Mesenteric fat pad (tissue), 1 donor: ENCODE results near the gene C2. TPM values are rescaled to one million over a fixed set of nuclear protein-coding genes. Genes with fewer than 3 reads are reported as not detected.

Experiments
- DNase-seq: peaks from one replicate; pipeline ENCODE4 v3.0.0-alpha.2; 2020; ENCODE audit warnings: low spot score
- total RNA-seq: library from RNA; stranded (reverse); fragmentation: NEBNext Ultra II Directional; extraction: Animal tissue kit (Norgen Biotek cat#: 25700); gene quantifications from one replicate; pipeline ENCODE4 v1.2.1, GENCODE V29; 2021
- donor health status: DM: yes; HTN: yes; CAD: no.

C2 gene
- total RNA-seq, 1 donor from 2014 or later: 60.8 TPM

DNA sequence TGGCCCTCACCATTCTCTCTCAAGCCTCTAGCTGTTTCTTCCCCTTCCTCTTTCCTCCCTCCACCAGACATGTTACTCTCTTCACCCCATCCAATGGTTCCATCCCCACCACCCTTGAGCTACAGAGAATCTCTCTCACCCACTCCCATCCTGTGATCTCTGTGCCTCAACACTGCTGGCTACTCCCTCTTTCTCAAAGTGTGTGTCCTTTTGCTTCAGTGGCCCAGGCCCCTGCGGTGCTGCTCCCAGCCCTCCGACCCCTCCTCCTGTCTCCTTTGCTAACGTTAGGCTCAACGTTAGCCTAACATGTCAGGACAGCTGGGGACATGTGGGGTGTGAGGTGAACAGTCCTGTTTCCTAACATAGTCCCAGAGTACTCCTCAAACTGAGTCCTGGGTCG is 25.4 kb downstream of the C2 start:
- no peak for DNase-seq

DNA sequence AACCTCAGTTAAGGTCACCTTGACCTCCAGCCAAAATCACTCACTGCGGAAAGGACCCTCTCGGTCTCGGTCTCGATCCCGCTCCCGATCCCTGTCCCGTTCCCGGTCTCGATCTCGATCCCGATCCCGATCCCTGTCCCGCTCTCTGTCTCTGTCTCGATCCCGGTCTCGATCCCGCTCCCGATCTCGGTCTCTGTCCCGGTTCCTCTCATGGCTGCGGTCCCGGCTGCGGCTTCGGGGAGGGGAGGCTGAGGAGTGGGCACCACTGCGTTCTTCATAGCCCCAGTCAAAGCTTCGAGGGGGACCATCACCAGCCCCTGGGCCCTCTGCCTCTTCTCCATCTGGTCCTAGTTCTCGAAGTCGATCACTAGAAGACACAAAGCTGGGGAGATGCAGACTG is 27.0 kb downstream of the C2 start:
- no peak for DNase-seq

DNA sequence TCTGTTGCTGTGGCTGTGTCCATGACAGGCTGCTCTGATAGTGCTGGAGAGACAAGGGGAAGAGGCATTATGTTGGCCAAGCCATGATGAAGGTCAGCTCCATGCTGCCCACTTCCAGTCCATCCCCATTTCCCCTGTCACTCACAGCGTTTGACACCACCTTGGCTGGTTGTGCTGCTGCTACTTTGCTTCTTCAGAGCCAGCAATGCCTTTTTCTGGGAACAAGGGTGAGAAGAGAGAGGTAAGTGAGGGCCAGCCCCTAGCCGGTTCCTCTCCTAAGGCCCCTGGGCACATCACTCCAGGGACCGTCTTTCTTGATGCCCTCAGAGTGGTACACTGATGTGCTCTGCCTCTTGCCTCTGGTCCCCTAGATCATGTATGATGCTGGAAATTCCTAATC is 29.3 kb downstream of the C2 start:
- DNase-seq: no peak

DNA sequence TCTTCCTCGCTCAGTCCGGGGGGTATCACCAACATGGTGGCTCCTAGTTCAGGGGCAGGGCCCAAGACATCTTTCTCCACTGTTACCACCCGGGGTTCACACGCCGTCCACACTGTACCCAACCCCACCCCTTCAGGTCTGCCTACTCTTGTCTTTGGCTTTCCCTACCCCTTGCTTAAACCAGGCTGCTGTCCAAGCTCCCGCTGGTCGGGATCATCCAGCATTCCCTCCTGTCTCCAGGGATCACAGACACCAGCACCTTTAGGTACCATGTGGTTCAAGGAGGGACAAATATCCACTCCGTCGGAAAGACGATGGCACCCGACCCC is 30.9 kb downstream of the C2 start:
- DNase-seq: no peak

DNA sequence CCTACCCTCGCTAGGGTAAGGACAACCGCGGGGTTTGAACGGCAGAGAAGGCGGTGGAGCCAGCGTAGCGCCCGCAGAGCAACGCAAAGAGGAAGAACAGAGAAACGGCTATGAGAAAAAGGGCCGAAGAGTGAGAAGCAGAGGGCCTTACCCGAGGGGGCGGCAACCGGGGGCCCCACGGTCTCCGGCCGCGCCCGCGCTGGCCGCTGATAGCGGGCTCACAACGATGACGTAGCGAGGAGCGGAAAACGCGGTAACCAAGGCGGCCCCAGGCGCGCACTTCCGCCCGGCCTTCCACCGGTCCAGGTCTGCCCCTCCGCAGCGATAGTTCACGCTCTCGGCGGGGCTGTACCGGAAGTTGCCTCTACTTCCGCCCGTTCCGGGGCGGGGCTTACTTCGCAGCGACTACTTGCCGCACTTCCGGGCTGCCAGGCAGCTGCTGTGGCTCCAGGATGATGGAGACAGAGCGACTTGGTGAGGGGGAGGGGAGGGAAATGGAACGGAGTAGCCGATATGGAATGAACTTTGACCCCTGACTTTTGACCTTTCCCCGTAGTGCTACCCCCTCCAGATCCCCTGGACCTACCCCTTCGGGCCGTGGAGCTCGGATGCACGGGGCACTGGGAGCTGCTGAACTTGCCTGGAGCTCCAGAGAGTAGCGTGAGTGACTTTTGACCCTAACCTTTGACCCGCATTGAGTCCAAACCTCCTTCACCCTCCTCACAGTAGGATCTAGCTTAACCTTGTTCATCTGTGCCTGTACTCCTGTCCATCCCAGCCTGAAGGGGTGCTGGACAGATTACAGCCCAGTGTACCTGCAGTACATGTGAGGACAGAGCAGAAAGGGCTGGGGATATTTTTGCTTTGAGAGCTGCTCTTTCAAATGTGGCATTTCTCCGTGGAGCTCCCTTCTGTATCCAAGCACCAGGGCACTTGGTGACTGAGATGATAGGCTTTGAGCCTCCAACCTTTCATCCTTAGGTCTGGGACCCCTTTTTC is 31.5 kb downstream of the C2 start, which contains the start of the genes NELFE and SKIC2:
Gene NELFE (minus strand): TSS at position 231 of the 999 bp plus-strand sequence. CDS start 525 bp downstream, outside the sequence.
Gene SKIC2 (plus strand): TSS at position 435 of the 999 bp plus-strand sequence. CDS start 18 bp downstream, at position 453.
- peak; percentile 100 for DNase-seq

DNA sequence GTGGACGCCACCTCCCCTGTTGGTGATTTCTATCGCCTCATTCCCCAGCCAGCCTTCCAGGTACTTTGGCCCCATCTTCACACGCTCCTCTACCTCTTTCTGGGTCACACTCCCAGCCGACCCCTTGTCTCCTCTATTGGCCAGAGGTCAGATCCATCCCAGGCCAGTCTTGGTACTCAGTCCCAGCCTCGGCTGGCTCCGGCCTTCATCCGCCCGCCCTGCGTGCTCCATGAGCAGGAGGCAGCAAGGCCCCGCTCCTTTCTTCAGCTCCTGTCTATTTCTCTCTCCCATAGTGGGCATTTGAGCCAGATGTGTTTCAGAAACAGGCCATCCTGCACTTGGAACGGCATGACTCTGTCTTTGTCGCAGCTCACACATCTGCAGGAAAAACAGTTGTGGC is 34.1 kb downstream of the C2 start:
- no peak for DNase-seq

DNA sequence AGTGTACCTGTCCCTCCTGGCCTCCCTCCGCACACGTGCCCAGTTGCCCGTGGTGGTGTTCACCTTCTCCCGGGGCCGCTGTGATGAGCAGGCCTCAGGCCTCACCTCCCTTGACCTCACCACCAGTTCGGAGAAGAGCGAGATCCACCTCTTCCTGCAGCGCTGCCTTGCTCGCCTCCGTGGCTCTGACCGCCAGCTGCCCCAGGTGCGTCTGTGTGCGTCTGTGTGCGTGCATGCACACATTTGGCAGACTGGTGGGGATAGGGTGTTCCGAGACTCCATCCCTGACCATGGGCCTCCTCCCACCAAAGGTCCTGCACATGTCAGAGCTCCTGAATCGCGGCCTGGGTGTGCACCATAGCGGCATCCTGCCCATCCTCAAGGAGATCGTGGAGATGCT is 36.4 kb downstream of the C2 start:
- DNase-seq: no peak

DNA sequence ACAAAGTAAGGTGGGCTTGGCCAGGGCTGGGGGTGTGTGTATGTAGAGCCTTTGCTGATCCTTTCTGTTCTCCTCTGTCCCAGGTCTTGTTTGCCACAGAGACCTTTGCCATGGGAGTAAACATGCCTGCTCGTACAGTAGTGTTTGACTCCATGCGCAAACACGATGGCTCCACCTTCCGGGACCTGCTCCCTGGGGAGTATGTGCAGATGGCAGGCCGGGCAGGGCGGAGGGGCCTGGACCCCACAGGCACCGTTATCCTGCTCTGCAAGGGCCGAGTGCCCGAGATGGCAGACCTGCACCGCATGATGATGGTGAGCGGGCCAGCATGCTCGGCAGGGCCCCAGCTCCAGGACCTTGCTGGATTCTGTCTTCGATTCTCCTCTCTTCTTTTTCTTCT is 38.2 kb downstream of the C2 start:
- DNase-seq: no peak

DNA sequence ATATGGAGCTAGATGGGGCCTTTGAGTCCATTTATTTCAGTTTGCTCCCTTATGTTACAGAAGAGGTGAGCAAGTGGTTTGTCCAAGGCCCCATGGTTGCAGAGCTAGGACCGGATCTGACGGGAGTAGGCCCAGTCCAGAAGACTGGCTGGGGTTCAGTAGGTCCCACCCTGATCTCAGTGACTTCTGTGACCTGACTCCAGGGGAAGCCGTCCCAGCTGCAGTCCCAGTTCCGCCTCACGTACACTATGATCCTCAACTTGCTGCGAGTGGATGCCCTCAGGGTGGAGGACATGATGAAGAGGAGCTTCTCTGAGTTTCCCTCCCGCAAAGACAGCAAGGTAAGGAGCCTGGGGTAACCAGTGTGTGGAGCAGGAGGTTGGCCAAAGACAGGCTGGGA is 39.0 kb downstream of the C2 start:
- no peak for DNase-seq

DNA sequence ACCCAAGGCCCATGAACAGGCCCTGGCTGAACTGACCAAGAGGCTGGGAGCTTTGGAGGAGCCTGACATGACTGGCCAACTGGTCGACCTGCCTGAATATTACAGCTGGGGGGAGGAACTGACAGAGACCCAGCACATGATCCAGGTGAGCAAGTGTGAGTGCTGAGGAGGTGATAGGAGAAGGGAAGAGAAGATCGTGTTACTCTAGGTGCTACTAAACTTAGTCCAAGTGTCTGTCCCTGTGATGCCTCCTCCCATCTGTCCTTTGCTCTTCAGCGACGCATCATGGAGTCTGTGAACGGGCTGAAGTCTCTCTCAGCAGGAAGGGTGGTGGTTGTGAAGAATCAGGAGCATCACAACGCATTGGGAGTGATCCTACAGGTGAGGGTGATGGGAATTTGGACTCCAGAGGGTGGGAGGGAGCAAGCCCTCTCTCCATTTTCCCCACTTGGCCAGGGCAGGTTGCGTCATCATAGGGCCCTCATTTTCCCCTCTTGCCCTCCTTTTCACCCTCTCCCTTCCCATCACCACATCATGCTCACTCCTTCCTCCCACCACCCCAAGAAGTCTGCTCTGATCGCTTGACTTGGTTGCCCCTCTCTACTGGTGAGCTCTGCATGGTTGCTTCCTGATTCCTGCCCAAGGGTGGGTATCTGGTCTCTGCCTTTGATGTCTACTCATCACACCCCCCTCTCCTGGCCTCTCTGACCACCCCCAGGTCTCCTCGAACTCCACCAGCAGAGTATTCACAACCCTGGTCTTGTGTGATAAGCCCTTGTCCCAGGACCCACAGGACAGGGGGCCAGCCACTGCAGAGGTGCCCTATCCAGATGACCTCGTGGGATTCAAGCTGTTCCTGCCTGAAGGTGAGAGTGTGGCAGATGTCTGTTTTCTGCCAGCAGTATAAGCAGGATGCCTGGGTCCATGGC is 39.7 kb downstream of the C2 start:
- no peak for DNase-seq

DNA sequence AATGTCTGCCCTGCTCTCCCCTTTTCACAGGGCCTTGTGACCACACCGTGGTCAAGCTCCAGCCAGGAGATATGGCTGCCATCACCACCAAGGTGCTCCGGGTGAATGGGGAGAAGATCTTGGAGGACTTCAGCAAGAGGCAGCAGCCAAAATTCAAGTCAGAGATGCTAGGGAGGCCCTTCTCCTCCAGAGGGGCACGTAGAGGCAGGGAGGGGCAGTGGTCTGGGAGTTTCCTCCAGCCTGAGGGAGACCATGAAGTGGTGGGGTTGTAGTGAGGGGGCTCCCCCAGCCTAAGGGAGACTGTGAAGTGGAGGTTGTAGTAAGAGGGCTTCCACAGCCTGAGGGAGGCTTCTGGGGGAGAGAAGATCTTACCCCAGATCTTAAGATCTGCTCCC is 40.4 kb downstream of the C2 start:
- DNase-seq: no peak

DNA sequence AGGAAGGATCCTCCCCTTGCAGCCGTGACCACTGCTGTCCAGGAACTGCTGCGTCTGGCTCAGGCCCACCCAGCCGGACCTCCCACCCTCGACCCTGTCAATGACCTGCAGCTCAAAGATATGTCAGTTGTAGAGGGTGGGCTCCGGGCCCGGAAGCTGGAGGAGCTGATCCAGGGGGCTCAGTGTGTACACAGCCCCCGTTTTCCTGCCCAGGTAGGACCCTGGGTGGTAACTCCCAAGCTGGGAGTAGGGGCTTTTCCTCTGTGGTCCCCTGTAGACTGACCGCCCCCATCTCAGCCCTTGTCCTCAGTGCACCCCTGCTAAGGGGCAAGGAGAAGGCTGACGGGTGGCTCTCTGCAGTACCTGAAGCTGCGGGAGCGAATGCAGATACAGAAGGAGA is 40.8 kb downstream of the C2 start:
- no peak for DNase-seq

DNA sequence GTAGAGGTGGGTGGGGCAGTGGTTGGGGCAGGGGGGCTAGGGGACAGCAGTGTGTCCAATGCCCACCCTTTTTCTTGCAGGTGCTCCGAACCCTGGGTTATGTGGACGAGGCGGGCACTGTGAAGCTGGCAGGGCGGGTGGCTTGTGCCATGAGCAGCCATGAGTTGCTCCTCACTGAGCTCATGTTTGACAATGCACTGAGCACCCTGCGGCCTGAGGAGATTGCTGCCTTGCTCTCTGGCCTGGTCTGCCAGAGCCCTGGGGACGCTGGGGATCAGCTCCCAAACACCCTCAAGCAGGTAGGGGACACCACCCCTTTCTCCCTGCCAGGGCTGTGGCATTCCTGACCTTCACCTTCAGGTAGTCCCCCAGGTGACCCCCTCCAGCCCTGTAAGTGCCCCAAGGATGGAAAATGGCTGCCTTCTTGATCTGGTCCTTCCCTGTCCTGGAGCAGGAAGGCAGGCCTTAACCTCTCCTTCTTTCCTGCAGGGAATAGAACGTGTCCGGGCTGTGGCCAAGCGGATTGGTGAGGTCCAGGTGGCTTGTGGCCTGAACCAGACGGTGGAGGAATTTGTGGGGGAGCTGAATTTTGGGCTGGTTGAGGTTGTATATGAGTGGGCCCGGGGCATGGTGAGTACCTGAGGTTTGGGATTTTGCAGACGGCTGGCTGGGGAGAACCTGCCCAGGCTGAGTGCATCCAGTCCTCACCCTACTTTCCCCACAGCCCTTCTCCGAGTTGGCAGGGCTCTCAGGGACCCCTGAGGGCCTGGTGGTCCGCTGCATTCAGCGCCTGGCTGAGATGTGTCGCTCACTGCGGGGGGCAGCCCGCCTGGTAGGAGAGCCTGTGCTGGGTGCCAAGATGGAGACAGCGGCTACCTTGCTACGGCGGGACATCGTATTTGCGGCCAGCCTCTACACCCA is 41.5 kb downstream of the C2 start:
- no peak for DNase-seq

DNA sequence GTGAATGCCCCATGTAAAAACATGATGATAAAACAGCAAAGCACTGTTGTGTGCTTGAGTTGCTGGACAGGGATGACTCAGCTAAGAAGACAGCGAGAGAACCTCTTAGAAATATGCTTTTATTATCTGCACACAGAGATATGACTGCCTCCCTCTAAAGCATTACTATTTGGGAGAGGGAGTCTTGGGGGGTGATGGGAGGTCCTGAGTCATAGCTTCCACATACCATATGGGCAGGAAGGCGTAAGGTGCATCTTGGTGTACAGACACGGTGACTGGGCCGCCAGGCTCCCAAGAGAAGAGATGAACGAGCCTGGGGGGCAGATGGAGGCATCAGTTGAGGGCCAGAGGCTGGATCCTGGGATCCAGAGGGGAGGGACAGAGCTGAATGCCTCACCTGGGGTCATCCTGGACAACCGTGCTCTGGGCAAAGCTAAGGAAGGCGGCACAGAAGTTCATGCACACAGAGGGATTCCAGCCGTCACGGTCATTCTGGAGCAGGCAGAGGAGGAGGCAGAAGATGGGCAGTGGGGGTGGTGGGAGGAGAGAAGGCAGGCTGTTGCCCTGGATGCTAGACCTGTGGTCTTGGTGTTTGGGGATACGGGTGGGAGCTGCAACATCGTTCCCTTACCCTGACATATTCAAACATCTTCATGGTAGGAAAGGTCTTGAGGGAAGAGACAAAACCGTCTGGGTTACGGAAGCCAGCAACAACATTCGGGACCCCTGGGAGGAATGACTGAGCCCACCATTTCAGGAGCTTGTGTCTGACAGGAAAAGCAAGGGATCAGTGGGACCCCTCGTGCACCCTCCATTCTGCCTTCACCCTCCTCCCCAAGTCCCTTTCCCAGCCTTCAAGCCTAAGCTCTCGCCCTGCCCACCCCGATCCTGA is 42.4 kb downstream of the C2 start:
- no peak for DNase-seq

DNA sequence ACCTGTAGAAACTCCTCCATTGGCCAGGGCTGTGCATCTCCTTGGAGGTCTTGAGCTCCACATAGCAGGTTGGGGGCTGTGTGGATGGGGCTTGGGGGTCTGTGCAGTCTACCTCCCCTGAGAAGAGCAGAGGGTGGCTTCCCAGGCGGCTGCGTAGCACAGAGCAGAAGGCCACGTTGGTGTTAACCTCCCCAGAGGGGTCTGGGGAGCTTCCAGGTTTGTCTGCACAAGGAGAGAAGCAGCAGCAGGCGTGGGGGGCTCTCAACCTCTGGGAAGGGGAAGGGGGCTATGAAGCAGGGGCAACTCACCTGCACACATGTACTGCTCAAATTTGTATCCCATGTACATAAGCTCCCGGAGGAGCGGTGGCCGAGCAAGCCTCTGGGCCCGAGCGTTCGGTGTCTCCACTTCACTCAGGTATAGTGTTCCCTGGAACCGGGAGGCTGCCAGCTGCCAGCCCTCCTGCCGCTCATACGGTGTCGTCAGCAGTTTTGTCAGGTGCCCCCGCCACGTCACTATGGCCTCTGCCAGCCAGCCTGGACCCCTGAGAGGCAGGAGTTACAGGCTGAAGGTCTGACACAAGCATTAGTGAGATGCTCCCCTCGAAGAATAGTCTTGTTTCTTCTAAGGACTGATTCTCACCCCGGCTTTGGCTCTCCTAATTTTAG is 43.2 kb downstream of the C2 start:
- no peak for DNase-seq

DNA sequence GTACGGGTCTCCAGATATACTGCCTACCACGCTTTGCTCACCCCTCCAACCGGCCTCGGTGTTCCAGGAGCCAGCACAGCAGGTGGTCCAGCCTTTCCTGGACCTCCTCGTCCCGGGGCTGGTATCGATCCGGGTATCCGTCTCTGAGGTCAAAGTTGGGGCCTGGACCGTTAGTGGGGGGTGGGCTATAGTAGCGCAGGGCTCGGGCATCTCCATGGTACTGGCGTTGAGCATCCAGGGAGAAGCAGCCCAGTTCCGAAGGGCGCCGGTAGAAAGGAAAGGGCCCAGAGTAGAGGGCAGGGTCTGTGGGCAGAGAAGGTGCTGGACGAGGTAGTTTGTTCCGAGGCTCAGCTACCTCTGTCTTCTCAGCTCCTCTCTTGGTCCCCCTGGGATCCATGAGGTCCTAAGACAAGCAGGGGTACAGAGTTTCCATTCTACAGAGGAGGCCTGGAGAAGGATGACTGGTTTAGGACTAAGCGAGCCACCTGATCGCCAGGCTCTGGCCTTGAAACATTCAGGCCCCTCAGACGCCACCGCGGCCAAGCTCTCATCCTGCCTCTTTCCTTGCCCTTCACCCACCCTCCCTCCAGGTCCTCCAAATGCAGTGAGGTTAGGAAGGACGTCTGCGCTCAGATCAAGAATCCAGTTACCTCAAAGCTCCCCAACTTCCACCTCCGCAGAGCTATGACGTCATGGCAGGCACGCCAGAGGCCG is 43.9 kb downstream of the C2 start:
- no peak for DNase-seq

DNA sequence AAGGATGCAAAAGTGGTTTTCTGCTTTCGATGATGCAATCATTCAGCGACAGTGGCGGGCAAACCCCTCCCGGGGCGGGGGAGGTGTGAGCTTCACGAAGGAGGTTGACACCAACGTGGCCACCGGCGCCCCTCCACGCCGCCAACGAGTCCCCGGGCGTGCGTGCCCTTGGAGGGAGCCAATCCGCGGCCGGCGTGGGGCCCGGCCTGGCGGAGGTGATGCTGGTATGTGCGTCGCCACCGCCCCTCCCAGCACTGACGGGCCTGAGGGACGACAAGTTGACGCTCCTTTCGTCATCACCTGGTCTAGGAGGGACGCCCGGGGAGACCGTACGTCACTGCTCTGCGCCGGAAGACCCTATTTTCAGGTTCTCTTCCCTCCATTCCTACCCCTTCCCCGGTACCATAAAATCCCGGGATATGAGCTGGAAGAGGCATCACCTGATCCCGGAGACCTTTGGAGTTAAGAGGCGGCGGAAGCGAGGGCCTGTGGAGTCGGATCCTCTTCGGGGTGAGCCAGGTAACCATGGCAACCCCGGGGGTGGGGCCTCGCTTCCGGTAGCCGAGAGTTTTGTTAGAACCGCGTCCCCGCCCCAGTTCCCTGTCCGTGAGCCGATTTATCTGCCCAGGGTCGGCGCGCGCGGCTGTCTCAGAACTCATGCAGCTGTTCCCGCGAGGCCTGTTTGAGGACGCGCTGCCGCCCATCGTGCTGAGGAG is 44.6 kb downstream of the C2 start, which contains the start of gene DXO:
Gene DXO (minus strand): TSS at position 146 of the 716 bp plus-strand sequence. CDS start 463 bp downstream, outside the sequence.
- peak; percentile 98 for DNase-seq
